HFFc6 (cell line): ENCODE data around the gene HYDIN. TPM values are rescaled to one million over a fixed set of nuclear protein-coding genes. Genes with fewer than 3 reads are reported as not detected.
A peak's percentile ranks its signal among the peaks of the same experiment; 100 is the strongest.

Source experiments
- DNase-seq: peaks from one replicate; pipeline ENCODE4 v3.0.0-alpha.2; 2018
- H3K27ac Mint-ChIP-seq: 2 replicates; pipeline ENCODE4 v1.8.0; 2020; ENCODE audit warnings: mild to moderate bottlenecking, mixed read lengths
- H3K27me3 Mint-ChIP-seq: 2 replicates; pipeline ENCODE4 v1.8.0; 2021; ENCODE audit warnings: mild to moderate bottlenecking, moderate library complexity, mixed read lengths; ENCODE audit not compliant: insufficient read depth
- H3K36me3 Mint-ChIP-seq: 2 replicates; pipeline ENCODE4 v1.8.0; 2021; ENCODE audit warnings: low read depth, mixed read lengths
- H3K4me1 Mint-ChIP-seq: 2 replicates; pipeline ENCODE4 v1.8.0; 2020; ENCODE audit warnings: low read depth, mixed read lengths
- H3K4me3 Mint-ChIP-seq: 2 replicates; pipeline ENCODE4 v1.8.0; 2020; ENCODE audit warnings: mild to moderate bottlenecking, moderate library complexity, mixed read lengths
- H3K9me3 Mint-ChIP-seq: 2 replicates; pipeline ENCODE4 v1.8.0; 2020; ENCODE audit warnings: mild to moderate bottlenecking, mixed read lengths
- total RNA-seq, 6 experiments: library from RNA; stranded (reverse); fragmentation: NEBNext Ultra II Directional; extraction: Animal tissue kit (Norgen Biotek cat#: 25700); gene quantifications; 2 replicates in 1 of 6; 3 replicates in 5 of 6; pipeline ENCODE4 v1.2.3, GENCODE V29; 2021
- TF ChIP-seq, protein P1 (sequence below): fragments of 200-600 bp; sonication (generic); IDR thresholded peaks from 2 replicates; pipeline ENCODE4 v1.5.0; 2021; ENCODE audit warnings: antibody characterized with exemption, mild to moderate bottlenecking

The HYDIN gene
- total RNA-seq, 6 experiments from 2014 or later, result 0.05 TPM; not detected in 5

DNA sequence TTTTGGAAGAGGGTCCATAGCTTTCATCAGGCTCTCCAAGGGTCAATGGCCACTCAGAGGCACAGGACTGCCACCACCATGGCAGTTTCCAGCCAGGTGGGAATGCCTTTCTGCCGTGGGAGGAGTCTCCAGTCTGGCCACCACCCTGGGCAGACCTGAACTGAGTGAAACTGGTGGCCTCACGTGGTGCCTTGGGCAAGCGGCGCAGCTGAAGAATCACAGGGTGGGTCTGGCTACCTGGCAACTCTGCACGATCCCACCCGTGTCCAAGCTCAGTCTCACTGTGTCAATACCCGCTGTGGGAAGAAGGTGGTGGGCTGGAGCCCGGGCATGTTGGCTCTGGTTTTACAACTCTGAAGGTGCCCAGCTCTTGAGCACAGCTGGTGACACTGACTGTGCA, 461.4 kb downstream of the HYDIN start:
- TF ChIP-seq, protein P1, sequence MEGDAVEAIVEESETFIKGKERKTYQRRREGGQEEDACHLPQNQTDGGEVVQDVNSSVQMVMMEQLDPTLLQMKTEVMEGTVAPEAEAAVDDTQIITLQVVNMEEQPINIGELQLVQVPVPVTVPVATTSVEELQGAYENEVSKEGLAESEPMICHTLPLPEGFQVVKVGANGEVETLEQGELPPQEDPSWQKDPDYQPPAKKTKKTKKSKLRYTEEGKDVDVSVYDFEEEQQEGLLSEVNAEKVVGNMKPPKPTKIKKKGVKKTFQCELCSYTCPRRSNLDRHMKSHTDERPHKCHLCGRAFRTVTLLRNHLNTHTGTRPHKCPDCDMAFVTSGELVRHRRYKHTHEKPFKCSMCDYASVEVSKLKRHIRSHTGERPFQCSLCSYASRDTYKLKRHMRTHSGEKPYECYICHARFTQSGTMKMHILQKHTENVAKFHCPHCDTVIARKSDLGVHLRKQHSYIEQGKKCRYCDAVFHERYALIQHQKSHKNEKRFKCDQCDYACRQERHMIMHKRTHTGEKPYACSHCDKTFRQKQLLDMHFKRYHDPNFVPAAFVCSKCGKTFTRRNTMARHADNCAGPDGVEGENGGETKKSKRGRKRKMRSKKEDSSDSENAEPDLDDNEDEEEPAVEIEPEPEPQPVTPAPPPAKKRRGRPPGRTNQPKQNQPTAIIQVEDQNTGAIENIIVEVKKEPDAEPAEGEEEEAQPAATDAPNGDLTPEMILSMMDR, result no peak
- H3K27ac Mint-ChIP-seq, result peak overlapping the region; percentile 42; the same call in 1 of the 2 replicates

GRCh38 chr16:70768203-70768580, 462.3 kb downstream of the HYDIN start:
- TF ChIP-seq, protein P1, result no peak
- Mint-ChIP-seq H3K9me3 (no peaks in the 10 kb centered on the region), H3K36me3 (peaks cover 14% of the 10 kb centered on the region), H3K27me3 (no peaks in the 10 kb centered on the region; the same call in 1 of the 2 replicates), H3K27ac (peak overlapping the region; percentile 94), H3K4me3 (peak overlapping the region; percentile 54; the same call in 1 of the 2 replicates), H3K4me1 (peaks cover 45% of the 10 kb centered on the region)
- DNase-seq, result no peak

More for the DNA sequence above, 461.4 kb downstream of the HYDIN start:
- no peaks in the 10 kb centered on the region for H3K9me3 Mint-ChIP-seq
- H3K4me3 Mint-ChIP-seq, result no peak overlapping the region
- H3K27me3 Mint-ChIP-seq, result peaks cover 2% of the 10 kb centered on the region
- H3K36me3 Mint-ChIP-seq, result peaks cover 17% of the 10 kb centered on the region
- H3K4me1 Mint-ChIP-seq, result peaks cover 45% of the 10 kb centered on the region
- no peak for DNase-seq

- H3K9me3 Mint-ChIP-seq, result no peaks in the 10 kb centered on the region
- TF ChIP-seq, protein P1, result no peak
- no peaks in the 10 kb centered on the region; the same call in 1 of the 2 replicates for H3K27me3 Mint-ChIP-seq
- peaks cover 39% of the 10 kb centered on the region for H3K4me1 Mint-ChIP-seq
- peaks cover 9% of the 10 kb centered on the region; the same call in 1 of the 2 replicates for H3K36me3 Mint-ChIP-seq
- H3K27ac Mint-ChIP-seq, result peak overlapping the region; percentile 94
- peak overlapping the region; percentile 54 for H3K4me3 Mint-ChIP-seq
- peak; percentile 50 for DNase-seq
Observed at GRCh38 chr16:70767377-70768202, 462.9 kb downstream of the HYDIN start.

DNA sequence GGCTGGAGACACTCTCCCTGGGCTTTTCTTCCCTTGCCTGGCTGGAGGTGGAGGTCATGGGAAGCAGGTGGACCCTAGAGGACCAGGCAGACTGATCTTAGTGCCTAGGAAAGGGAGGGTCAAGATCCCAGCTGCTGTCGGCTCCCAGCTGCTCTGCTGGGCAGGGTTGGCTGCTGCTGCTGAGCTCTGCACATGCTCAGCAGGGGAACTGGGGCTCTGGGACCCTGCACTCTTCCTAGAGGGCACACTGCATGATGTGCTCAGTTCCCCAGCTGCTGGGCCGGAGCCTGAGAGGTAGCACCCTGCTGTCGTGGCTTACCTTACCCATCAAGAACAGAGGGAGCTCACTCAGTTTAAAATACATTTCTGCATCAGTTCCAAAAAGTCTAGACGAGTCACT, 463.9 kb downstream of the HYDIN start:
- no peaks in the 10 kb centered on the region; the same call in 1 of the 2 replicates for H3K27me3 Mint-ChIP-seq
- H3K27ac Mint-ChIP-seq, result no peak overlapping the region
- peaks cover 33% of the 10 kb centered on the region for H3K4me1 Mint-ChIP-seq
- DNase-seq, result no peak
- TF ChIP-seq, protein P1, result no peak
- H3K36me3 Mint-ChIP-seq, result no peaks in the 10 kb centered on the region
- H3K4me3 Mint-ChIP-seq, result no peak overlapping the region
- H3K9me3 Mint-ChIP-seq, result no peaks in the 10 kb centered on the region

- H3K4me1 Mint-ChIP-seq, result peaks cover 35% of the 10 kb centered on the region
- no peaks in the 10 kb centered on the region; the same call in 1 of the 2 replicates for H3K27me3 Mint-ChIP-seq
- no peak overlapping the region for H3K27ac Mint-ChIP-seq
- H3K4me3 Mint-ChIP-seq, result no peak overlapping the region
- TF ChIP-seq, protein P1, result no peak
- H3K36me3 Mint-ChIP-seq, result no peaks in the 10 kb centered on the region
- no peak for DNase-seq
- no peaks in the 10 kb centered on the region for H3K9me3 Mint-ChIP-seq
Observed at GRCh38 chr16:70766176-70766575, 464.3 kb downstream of the HYDIN start.
